IMR-90 (cell line): ENCODE measurements around the gene IVL. TPM values are rescaled to one million over a fixed set of nuclear protein-coding genes. Genes with fewer than 3 reads are reported as not detected.

Experiments
- ATAC-seq: fragments of 200-7000 bp; cut with Tn5 transposase; 2 replicates; pipeline ENCODE4 v1.9.1; 2020; ENCODE audit warnings: low read depth, mild to moderate bottlenecking, moderate library complexity
- BruUV-seq: library from RNA; stranded (reverse); fragments of 400-500 nt; replicated peaks from 2 replicates; lab custom pipeline; 2021; lab: Mats Ljungman, UMichigan
- CTCF ChIA-PET: fragments of 300-600 bp; formaldehyde crosslinking; extraction: SDS; loops from one replicate; lab custom pipeline; 2021; ENCODE audit warnings: antibody characterized with exemption; lab: Yijun Ruan, JAX
- POLR2A ChIA-PET: fragments of 300-600 bp; sonication (Branson Sonifier 250); formaldehyde crosslinking; loops from one replicate; lab custom pipeline; 2022; ENCODE audit warnings: antibody characterized with exemption; ENCODE audit not compliant: unreplicated experiment; lab: Charles Lee
- DNase-seq: peaks from one replicate; pipeline ENCODE4 v3.0.0; 2013
- H2AFZ ChIP-seq: replicated peaks from 2 replicates; pipeline ENCODE3; 2013; ENCODE audit warnings: low read length, mild to moderate bottlenecking; ENCODE audit not compliant: poor library complexity
- H2AK5ac ChIP-seq: 2 replicates; pipeline ENCODE4 v1.6.1; 2013; ENCODE audit warnings: low read depth, low read length, inconsistent platforms
- H2AK9ac ChIP-seq: replicated peaks from 2 replicates; pipeline ENCODE3; 2013; ENCODE audit warnings: mild to moderate bottlenecking, low read depth, low read length, moderate library complexity; ENCODE audit not compliant: poor library complexity
- H2BK120ac ChIP-seq: 2 replicates; pipeline ENCODE4 v1.6.1; 2013; ENCODE audit warnings: low read depth, low read length, inconsistent platforms
- H2BK15ac ChIP-seq: 3 replicates; pipeline ENCODE4 v1.6.1; 2013; ENCODE audit warnings: low read depth, low read length, inconsistent platforms
- H2BK20ac ChIP-seq: 2 replicates; pipeline ENCODE4 v1.6.1; 2013; ENCODE audit warnings: low read depth, mild to moderate bottlenecking, inconsistent platforms, low read length, moderate library complexity
- H2BK5ac ChIP-seq: 2 replicates; pipeline ENCODE4 v1.6.1; 2013; ENCODE audit warnings: mild to moderate bottlenecking, low read depth, low read length, inconsistent platforms; ENCODE audit not compliant: poor library complexity, severe bottlenecking
- H3K14ac ChIP-seq: replicated peaks from 2 replicates; pipeline ENCODE4 v1.6.1; 2013; ENCODE audit warnings: low read depth, low read length, inconsistent platforms
- H3K18ac ChIP-seq: 2 replicates; pipeline ENCODE4 v1.6.1; 2013; ENCODE audit warnings: low read depth, low read length, control low read depth
- H3K23ac ChIP-seq: 2 replicates; pipeline ENCODE4 v1.6.1; 2013; ENCODE audit warnings: low read depth, low read length, inconsistent platforms
- H3K27ac ChIP-seq: 2 replicates; pipeline ENCODE4 v1.5.1; 2013; ENCODE audit warnings: mild to moderate bottlenecking, control low read depth, low read length; ENCODE audit not compliant: insufficient read depth
- H3K27me3 ChIP-seq: 2 replicates; pipeline ENCODE4 v1.6.1; 2013; ENCODE audit warnings: low read length; ENCODE audit not compliant: control insufficient read depth, insufficient read depth
- H3K36me3 ChIP-seq: 2 replicates; pipeline ENCODE4 v1.6.1; 2013; ENCODE audit warnings: low read length, mixed read lengths; ENCODE audit not compliant: control insufficient read depth, insufficient read depth
- H3K4ac ChIP-seq: 2 replicates; pipeline ENCODE4 v1.6.1; 2013; ENCODE audit warnings: low read depth, low read length, inconsistent platforms
- H3K4me1 ChIP-seq: 2 replicates; pipeline ENCODE4 v1.6.1; 2013; ENCODE audit warnings: low read length, mixed read lengths; ENCODE audit not compliant: control insufficient read depth, insufficient read depth
- H3K4me2 ChIP-seq: 2 replicates; pipeline ENCODE4 v1.6.1; 2013; ENCODE audit warnings: low read depth, mild to moderate bottlenecking, control low read depth, low read length, moderate library complexity
- H3K4me3 ChIP-seq: 2 replicates; pipeline ENCODE4 v1.5.1; 2013; ENCODE audit warnings: low read depth, mild to moderate bottlenecking, control low read depth, low read length, moderate library complexity; ENCODE audit not compliant: insufficient read depth
- H3K56ac ChIP-seq: 2 replicates; pipeline ENCODE4 v1.6.1; 2013; ENCODE audit warnings: low read length, inconsistent platforms; ENCODE audit not compliant: insufficient read depth; ENCODE audit errors: extremely low read depth
- H3K79me1 ChIP-seq, 2 experiments: 2 replicates each; pipeline ENCODE4 v1.6.1; 2013; ENCODE audit warnings: low read length in 2 of 2, inconsistent platforms in 1 of 2, low read depth in 1 of 2
- H3K9ac ChIP-seq: 2 replicates; pipeline ENCODE4 v1.6.1; 2013; ENCODE audit warnings: low read depth, low read length, control low read depth
- H3K9me1 ChIP-seq: 2 replicates; pipeline ENCODE4 v1.6.1; 2013; ENCODE audit warnings: low read length, inconsistent platforms; ENCODE audit not compliant: insufficient read depth
- H3K9me3 ChIP-seq: 2 replicates; pipeline ENCODE4 v1.6.1; 2013; ENCODE audit warnings: low read length; ENCODE audit not compliant: control insufficient read depth, insufficient read depth
- H4K20me1 ChIP-seq: 2 replicates; pipeline ENCODE4 v1.6.1; 2013; ENCODE audit warnings: low read length, inconsistent platforms; ENCODE audit not compliant: insufficient read depth
- H4K5ac ChIP-seq: 2 replicates; pipeline ENCODE4 v1.6.1; 2013; ENCODE audit warnings: mild to moderate bottlenecking, low read depth, low read length, control low read depth
- H4K8ac ChIP-seq, 2 experiments: 2 replicates each; pipeline ENCODE4 v1.6.1; 2013; ENCODE audit warnings: low read depth in 2 of 2, low read length in 2 of 2, control low read depth in 1 of 2, inconsistent platforms in 1 of 2
- H4K91ac ChIP-seq: 2 replicates; pipeline ENCODE4 v1.6.1; 2013; ENCODE audit warnings: low read depth, low read length, inconsistent platforms; ENCODE audit not compliant: insufficient read depth
- BHLHE40 ChIP-seq: fragments of 150-350 bp; IDR thresholded peaks from 2 replicates; pipeline ENCODE4 v1.6.1; 2016; ENCODE audit warnings: mild to moderate bottlenecking, low read depth, low read length
- CEBPB ChIP-seq: IDR thresholded peaks from 2 replicates; pipeline ENCODE4 v1.6.1; 2012; ENCODE audit warnings: low read depth, low read length, improper control_type of control experiment
- CHD1 ChIP-seq: IDR thresholded peaks from 2 replicates; pipeline ENCODE4 v1.6.1; 2012; ENCODE audit warnings: low read depth, low read length, improper control_type of control experiment
- CTCF ChIP-seq: conservative IDR thresholded peaks from 2 replicates; pipeline ENCODE4 v1.5.1; 2012; ENCODE audit warnings: mild to moderate bottlenecking, low read depth, low read length, improper control_type of control experiment
- ELK1 ChIP-seq: fragments of 150-350 bp; IDR thresholded peaks from 2 replicates; pipeline ENCODE4 v1.6.1; 2016; ENCODE audit warnings: low read depth, mild to moderate bottlenecking, low read length, moderate library complexity, borderline replicate concordance
- FOS ChIP-seq: fragments of 150-350 bp; IDR thresholded peaks from 2 replicates; pipeline ENCODE4 v1.6.1; 2016; ENCODE audit warnings: low read depth, low read length
- MAFK ChIP-seq: IDR thresholded peaks from 2 replicates; pipeline ENCODE4 v1.6.1; 2012; ENCODE audit warnings: low read depth, low read length, improper control_type of control experiment
- MAZ ChIP-seq: IDR thresholded peaks from 2 replicates; pipeline ENCODE4 v1.6.1; 2012; ENCODE audit warnings: low read depth, mild to moderate bottlenecking, low read length, improper control_type of control experiment, moderate library complexity, borderline replicate concordance
- MXI1 ChIP-seq: IDR thresholded peaks from 2 replicates; pipeline ENCODE4 v1.6.1; 2012; ENCODE audit warnings: low read depth, mild to moderate bottlenecking, low read length, moderate library complexity, borderline replicate concordance
- NFE2L2 ChIP-seq: fragments of 150-350 bp; IDR thresholded peaks from 2 replicates; pipeline ENCODE4 v1.6.1; 2016; ENCODE audit warnings: low read depth, mild to moderate bottlenecking, low read length
- POLR2A ChIP-seq: IDR thresholded peaks from 2 replicates; pipeline ENCODE4 v1.6.1; 2012; ENCODE audit warnings: mild to moderate bottlenecking, low read depth, low read length
- RAD21 ChIP-seq: IDR thresholded peaks from 2 replicates; pipeline ENCODE4 v1.6.1; 2012; ENCODE audit warnings: low read length, improper control_type of control experiment
- RCOR1 ChIP-seq: IDR thresholded peaks from 2 replicates; pipeline ENCODE4 v1.6.1; 2012; ENCODE audit warnings: mild to moderate bottlenecking, low read length, improper control_type of control experiment; ENCODE audit not compliant: insufficient replicate concordance
- RFX5 ChIP-seq: IDR thresholded peaks from 2 replicates; pipeline ENCODE4 v1.8.0; 2012; ENCODE audit warnings: low read depth, mild to moderate bottlenecking, low read length, moderate library complexity
- SMC3 ChIP-seq: fragments of 150-350 bp; IDR thresholded peaks from 2 replicates; pipeline ENCODE4 v1.6.1; 2016; ENCODE audit warnings: low read depth, mild to moderate bottlenecking, antibody characterized with exemption, low read length, moderate library complexity
- USF2 ChIP-seq: fragments of 150-350 bp; IDR thresholded peaks from 2 replicates; pipeline ENCODE4 v1.6.1; 2017; ENCODE audit warnings: mild to moderate bottlenecking, antibody characterized with exemption, low read length, low read depth
- dilution Hi-C: fragments of 300-500 bp; cut with HindIII; formaldehyde crosslinking; loops from one replicate; pipeline ENCODE4 v1.14.3; 2018; ENCODE audit warnings: low sequenced_read_pairs; ENCODE audit not compliant: unreplicated experiment
- in situ Hi-C: fragments of 300-500 bp; cut with MboI; formaldehyde crosslinking; loops from 3 replicates; pipeline ENCODE4 v1.14.3; 2019; ENCODE audit warnings: low sequenced_read_pairs, inconsistent platforms, mixed read lengths
- intact Hi-C: fragments of 100-400 bp; cut with micrococcal nuclease; formaldehyde crosslinking; loops from 2 replicates; pipeline ENCODE4 v1.10.0; 2022
- polyA plus RNA-seq, 3 experiments: library from polyadenylated mRNA; depleted of rRNA; stranded (reverse); fragments of >200 nt; gene quantifications; 2 replicates each; pipeline ENCODE4 v1.2.3, GENCODE V29; 2012; ENCODE audit warnings: low replicate concordance in 1 of 3
- total RNA-seq: library from RNA; depleted of rRNA; stranded (reverse); fragments of >200 nt; gene quantifications from 2 replicates; pipeline ENCODE4 v1.2.3, GENCODE V29; 2012

IVL gene
- total and polyA plus RNA-seq, 2 of the 4 experiments (the other 2 are of a cell fraction), result not detected

- intact Hi-C loops, result no loop called here
Observed at GRCh38 chr1:152919071-152919470, 10.7 kb downstream of the IVL start.

More at GRCh38 chr1:152919071-152919470, 10.7 kb downstream of the IVL start:
- H4K8ac ChIP-seq, result no peak overlapping the region
- no peaks in the 10 kb centered on the region for H3K36me3 ChIP-seq
- no peak overlapping the region for H3K9ac ChIP-seq
- H3K9me1 ChIP-seq, result no peaks in the 10 kb centered on the region
- BruUV-seq, result no TSS peak
- TF ChIP-seq CTCF (no peak), BHLHE40 (no peak), CEBPB (no peak), CHD1 (no peak), MXI1 (no peak), RFX5 (no peak), POLR2A (no peak), USF2 (no peak), RCOR1 (no peak), MAZ (no peak), NFE2L2 (no peak), MAFK (no peak), RAD21 (no peak), ELK1 (no peak), FOS (no peak), SMC3 (no peak)
- ATAC-seq, result no peak
- H4K5ac ChIP-seq, result no peak overlapping the region
- no peak overlapping the region for H3K4ac ChIP-seq
- no peak overlapping the region for H3K18ac ChIP-seq
- H3K14ac ChIP-seq, result no peak overlapping the region
- H2BK20ac ChIP-seq, result no peak overlapping the region
- H3K27ac ChIP-seq, result no peak overlapping the region
- H3K4me1 ChIP-seq, result no peaks in the 10 kb centered on the region
- no peak overlapping the region for H2BK120ac ChIP-seq
- H2BK15ac ChIP-seq, result no peak overlapping the region
- H3K9me3 ChIP-seq, result no peaks in the 10 kb centered on the region
- ChIA-PET POLR2A (no interaction called here), CTCF (no interaction called here)
- in situ Hi-C loops (no loop called here), dilution Hi-C loops (no loop called here)
- H3K79me1 ChIP-seq, result no peaks in the 10 kb centered on the region
- no peak overlapping the region for H2AK9ac ChIP-seq
- no peak overlapping the region for H4K91ac ChIP-seq
- no peak overlapping the region for H3K4me3 ChIP-seq
- no peak overlapping the region for H2AK5ac ChIP-seq
- H3K4me2 ChIP-seq, result no peak overlapping the region
- no peak overlapping the region for H2BK5ac ChIP-seq
- H4K20me1 ChIP-seq, result no peaks in the 10 kb centered on the region
- no peaks in the 10 kb centered on the region for H3K27me3 ChIP-seq
- no peak for DNase-seq
- no peak overlapping the region for H2AFZ ChIP-seq
- no peak overlapping the region for H3K56ac ChIP-seq
- no peak overlapping the region for H3K23ac ChIP-seq
